ELR (cell line): ENCODE measurements around the gene EIF3J.
"Not testable (repeated sequence)": the region's sequence is repeated elsewhere in the genome, so short reads cannot be mapped to it uniquely, and the experiment has no call there.

Experiments
- DNase-seq: peaks from one replicate; pipeline ENCODE4 v3.0.0-alpha.2; 2015; ENCODE audit warnings: low read depth

The EIF3J gene, protein sequence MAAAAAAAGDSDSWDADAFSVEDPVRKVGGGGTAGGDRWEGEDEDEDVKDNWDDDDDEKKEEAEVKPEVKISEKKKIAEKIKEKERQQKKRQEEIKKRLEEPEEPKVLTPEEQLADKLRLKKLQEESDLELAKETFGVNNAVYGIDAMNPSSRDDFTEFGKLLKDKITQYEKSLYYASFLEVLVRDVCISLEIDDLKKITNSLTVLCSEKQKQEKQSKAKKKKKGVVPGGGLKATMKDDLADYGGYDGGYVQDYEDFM

DNA sequence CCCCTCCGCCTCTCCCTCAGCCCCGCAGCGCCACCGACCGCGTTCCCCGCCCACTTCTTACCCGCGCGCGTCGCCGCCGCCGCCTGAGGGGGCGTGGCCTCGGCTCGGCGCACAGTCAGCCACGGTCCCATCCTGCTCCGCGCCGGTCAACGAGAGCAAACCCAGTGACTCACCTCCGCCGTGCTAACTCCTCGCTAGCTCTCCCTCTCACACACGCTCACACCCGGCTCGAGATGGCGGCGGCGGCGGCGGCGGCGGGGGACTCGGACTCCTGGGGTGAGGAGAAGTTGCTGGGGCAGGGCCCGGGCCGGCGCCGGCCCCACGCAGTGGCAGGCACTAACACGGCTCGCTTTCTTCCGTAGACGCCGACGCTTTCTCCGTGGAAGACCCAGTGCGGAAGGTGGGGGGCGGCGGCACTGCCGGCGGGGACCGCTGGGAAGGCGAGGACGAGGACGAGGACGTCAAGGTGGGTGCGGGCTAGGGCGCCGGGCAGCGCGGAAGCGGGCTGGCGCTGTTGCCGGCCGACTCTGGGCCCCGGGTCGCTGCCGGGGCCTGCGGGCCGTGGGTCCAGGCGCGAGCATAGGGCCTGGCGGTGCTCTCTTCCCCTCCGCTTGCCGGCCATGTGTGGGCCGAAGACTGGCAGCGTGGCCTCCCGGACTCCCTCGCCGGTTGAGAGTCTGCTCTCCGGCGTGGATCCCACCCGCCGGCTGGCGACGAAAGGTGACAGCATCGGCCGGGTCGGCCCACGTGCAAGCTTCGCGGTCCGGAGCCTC, at the start of gene EIF3J:
Gene EIF3J, plus strand, starts transcription at position 186 of the 773 bp plus-strand sequence. Its CDS starts 48 bp downstream, at position 234.
- peak; percentile 97 for DNase-seq

DNA sequence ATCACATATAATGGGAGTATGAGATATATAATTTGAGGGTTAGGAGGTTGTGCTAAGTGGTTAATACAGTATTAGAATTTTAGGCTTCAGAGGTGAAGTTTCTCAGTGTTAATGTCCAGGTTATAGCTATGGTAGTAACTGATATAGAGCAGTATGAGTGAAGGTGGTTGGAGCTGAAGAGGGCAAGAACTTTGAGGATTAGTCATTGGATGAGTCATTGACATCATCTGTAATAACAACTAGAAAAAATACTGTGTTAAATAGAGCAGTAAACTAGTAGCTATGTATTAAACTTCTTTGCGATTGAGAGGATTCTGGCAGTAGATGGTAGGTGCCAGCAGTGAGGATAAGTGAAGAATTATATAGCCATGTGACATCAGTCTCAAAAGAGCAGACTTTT, 47.5 kb upstream of the EIF3J start:
- peak; percentile 90 for DNase-seq

DNA sequence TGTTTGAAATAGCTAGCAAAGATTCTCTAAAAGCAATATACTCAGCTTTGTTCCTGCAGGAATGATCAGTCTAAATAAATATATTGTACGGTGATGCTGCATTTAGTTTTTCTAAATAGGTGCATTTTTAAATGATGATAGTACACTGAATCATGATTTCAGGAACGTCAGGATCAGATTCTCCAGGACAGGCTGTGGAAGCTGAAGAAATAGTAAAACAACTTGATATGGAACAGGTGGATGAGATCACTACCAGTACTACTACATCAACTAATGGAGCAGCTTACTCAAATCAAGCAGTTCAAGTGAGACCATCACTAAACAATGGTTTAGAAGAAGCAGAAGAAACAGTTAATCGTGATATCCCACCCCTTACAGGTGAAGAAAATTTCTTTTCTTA, 46.3 kb upstream of the EIF3J start:
- peak; percentile 69 for DNase-seq

DNA sequence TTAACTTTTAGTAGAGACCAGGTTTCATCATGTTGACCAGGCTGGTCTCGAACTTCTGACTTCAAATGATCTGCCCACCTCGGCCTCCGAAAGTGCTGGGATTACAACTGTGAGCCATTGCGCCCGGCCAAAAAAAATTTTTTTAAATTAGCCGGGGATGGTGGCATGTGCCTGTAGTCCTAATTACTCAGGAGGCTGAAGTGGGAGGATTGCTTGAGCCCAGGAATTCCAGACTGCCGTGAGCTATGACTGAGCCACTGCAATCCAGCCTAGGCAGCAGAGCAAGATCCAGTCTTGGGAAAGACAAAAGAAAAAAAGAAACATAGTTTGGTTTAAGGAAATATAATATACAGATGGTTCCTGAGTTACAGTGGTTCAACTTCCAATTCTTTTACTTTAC, 44.9 kb upstream of the EIF3J start:
- DNase-seq = no peak

DNA sequence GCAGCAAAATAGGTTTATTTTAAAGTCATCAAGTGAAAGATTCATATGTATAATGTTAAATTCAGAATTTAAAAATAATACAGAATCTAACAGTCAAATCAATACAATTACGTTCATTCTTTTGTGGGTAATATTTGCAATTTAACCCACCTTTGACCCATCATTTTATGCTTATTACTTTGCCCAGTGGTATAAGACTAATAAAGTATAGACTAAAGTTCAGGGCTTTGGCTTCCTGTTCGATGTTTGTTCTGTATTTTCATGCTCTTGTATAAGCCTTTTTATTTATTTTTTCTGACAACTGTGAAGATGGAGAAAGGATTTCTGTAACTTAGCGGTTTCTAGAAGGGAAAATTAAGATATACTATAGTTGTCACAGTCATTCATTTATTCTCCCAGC, 44.3 kb upstream of the EIF3J start:
- no peak for DNase-seq

DNA sequence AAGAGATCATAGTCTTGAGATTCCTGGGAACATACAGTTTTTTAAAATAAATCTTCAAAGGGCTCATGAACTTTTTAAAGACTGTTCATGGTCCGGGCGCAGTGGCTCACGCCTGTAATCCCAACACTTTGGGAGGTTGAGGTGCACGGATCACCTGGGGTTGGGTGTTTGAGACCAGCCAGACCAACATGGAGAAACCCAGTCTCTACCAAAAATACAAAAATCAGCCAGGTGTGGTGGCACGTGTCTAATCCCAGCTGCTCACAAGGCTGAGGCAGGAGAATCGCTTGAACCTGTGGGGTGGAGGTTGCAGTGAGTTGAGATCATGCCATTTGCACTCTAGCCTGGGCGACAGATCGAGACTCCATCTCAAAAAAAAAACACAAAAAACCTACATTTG, 41.4 kb upstream of the EIF3J start:
- DNase-seq = no peak

DNA sequence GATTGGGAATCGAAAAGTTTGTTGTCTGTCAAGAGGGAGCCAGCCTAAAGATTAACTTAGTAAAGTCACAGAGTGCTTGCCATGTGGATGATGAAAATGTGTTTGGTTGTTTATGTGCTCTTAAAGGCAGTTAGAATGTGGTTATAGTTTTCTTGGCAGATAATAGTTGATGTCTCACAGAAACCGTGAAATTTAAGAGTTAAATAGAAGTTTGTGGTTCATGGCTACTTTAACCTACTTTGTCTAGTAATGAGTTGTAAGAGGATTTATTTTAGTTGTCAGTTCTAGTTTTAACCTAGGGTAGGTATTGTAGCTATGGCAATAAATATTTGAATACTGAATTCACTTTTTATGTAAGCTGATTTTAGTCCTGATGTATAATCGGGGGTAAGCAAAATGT, 36.4 kb upstream of the EIF3J start:
- DNase-seq = no peak

DNA sequence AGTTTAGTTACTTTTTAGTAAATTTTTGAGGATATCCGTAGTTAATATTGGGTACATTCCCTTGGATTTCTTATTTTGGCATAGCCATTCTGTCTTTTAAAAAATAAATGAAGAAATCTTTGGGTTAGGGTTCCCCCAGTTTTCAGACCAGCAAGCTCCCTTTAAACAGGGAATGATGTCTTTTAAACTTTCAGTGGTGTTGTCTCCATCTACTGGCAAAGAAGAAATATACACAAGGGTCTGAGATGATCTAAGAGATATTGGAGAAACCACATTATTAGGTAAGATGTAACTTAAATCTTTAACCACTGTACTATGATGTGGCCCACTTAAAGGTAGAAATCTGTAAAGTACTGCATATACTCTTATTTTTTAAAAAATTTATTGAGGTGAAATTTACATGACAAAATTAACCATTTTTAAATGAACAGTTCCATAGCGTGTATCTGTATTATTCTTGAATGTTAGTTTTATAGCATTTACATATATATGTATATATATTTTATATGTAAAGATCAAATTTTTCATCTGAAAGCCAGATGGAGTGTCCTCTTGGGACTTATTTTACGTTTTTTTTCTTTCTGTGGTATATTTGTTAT, 35.1 kb upstream of the EIF3J start:
- peak; percentile 63 for DNase-seq

DNA sequence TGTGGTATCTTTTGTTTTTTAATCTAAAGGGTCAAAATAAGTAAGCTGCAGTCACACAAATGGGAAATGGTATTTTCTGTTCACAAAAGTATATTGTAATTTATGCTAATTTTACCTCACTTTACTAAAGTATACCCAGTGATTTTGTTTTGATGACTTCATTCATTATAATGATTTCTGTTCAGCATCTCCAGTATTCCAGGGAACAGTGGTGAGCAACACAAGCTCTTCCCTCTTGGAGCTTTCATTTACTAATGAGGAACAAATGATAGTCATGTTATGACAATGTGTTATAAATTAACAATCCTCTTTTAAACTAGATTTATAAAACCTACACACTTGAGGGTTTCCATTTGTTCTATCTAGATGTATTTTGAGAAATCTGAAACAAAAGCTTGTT, 20.5 kb upstream of the EIF3J start:
- no peak for DNase-seq

DNA sequence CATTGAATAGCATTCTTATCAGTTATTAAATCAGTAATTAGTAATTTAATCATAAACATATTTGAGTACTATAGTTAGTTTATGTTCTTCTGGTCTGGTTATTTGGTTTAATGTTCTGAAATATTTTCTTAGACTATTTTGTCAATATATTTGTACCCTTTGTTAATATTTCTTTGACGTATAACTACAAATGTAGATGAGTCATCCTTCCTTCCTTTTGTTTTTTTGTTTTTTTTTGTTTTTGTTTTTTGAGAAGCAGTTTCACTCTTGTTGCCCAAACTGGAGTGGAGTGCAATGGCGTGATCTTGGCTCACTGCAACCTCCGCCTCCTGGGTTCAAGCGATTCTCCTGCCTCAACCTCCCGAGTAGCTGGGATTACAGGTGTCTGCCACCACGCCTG, 17.4 kb upstream of the EIF3J start:
- no peak for DNase-seq

DNA sequence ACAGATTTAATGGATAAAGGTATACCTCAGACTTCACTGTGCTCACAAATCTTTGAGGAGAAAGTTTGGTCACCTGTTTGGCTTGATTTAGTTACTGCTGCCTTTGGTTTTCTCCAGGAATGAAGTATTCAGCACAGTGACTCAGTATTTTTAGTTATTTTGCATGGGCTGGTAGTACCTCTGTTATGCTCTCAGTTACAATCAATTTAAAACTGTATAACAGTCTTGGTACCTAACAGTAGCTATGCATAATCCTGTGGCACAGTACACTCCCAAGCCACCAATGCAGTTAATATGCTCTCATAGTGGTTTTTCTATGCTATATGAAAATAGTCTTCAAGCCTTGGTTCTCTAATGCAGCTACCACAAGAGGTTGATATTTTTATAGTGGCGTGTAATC, 11.9 kb upstream of the EIF3J start:
- no peak for DNase-seq

DNA sequence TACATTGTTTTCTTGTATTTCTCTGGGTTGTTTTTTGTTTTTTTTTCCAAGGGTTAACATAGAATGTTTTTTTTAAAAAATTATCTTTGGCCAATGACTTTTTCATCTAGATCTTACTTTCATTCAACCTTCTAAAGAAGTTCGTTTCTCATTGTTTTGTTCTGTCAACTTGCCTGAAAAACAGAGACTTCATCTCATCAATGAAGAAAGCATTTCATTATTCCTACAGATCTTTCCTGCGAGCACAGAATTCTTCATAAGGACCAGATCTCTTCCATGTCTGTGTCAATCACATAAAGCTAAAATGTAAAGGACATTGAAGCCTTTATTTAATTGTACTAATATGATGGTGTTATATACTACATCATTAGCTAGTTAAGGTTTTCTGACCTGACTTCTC, 9.7 kb upstream of the EIF3J start:
- no peak for DNase-seq

DNA sequence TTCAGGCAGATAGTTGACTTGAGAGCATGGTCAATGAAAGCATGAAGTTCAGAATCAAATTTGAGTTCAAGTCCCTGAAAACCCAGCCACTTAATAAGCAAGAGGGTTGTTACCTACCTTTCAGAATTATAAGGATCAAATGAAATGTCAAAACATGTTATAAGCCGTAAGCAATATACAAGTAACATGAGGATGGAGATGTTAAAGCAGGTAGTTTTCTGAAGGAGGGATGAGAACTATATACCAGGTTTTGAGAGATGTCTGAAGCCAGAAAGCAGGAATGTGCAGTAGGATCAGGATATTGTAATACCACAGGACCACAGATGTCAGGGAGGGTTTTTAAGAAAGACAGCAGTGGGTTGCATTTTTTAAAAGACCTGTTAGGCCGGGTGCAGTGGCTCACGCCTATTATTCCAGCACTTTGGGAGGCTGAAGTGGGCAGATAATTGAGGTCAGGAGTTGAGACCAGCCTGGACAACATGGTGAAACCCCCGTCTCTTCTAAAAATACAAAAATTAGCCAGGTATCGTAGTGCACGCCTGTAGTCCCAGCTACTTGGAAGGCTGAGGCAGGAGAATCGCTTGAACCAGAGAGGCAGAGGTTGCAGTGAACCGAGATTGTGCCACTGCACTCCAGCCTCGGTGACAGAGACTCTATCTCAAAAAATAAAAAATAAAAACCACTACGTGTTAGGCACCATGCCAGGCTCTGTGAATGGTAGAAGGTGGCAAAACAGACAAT, 6.9 kb upstream of the EIF3J start:
- DNase-seq = no peak

DNA sequence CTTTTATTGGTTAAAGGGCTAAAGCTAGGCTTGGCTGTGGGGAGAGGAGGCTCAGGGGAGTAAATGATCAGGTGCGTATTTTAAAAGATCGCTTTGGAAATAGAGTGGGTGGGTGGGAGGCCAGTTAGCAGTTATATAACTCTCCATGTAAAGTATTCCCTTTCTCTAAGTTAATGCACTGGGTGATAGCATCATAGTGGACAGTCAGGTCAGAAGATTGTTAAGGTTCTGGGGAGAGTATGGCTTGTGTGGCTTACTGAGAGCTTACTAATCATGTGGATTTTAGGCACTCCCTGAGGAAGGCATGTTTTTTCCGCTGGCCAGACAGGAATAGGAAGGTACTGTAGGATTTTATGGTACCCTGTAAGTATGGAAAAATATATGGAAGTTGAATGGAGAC, 6.3 kb upstream of the EIF3J start:
- DNase-seq = peak; percentile 17

DNA sequence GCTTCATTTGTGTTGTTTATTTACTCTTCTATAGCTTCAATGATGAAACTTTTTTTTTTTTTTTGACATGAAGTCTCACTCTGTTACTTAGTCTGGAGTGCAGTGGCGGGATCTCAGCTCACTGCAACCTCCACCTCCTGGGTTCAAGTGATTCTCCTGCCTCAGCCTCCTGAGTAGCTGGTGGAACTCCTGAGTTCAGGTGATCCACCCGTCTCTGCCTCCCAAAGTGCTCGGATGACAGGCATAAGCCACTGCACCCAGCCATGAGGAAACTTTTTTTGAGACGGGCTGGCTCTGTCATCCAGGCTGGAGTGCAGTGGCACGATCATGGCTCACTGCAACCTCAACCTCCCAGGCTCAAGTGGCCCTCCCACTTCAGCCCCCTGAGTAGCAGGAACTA, 4.7 kb upstream of the EIF3J start:
- not testable (repeated sequence) for DNase-seq

DNA sequence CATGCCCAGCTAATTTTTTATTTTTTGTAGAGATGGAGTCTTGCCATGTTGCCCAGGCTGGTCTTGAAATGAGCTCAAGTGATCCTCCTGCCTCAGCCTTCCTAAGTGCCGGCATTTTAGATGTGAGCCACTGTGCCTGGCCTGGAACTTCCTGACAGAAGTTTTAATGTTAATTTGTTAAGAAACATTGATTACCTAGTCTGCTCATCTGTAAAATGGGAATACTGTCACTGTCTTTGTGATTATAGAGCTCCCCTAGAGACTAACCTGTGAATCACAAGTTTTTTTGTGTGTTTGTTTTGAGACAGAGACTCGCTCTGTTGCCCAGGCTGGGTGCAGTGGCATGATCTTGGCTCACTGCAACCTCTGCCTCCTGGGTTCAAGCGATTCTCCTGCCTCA, 4.3 kb upstream of the EIF3J start:
- DNase-seq = peak; percentile 25

DNA sequence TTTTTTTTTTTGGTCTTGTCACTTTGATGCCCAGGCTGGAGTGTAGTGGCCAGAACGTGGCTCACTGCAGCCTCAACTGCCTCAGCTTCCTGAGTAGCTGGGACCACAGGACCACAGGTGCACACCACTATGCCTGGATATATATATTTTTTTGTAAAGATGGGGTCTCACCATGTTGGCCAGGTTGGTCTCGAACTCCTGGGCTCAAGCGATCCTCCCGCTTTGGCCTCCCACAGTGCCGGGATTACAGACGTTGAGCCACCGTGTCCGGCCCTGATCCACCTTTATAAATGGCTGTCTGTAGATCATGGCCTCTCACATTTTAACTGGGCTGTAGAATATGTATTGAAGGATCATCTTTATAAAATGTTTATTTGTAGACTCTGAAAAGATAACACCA, 1.9 kb upstream of the EIF3J start:
- no peak for DNase-seq

DNA sequence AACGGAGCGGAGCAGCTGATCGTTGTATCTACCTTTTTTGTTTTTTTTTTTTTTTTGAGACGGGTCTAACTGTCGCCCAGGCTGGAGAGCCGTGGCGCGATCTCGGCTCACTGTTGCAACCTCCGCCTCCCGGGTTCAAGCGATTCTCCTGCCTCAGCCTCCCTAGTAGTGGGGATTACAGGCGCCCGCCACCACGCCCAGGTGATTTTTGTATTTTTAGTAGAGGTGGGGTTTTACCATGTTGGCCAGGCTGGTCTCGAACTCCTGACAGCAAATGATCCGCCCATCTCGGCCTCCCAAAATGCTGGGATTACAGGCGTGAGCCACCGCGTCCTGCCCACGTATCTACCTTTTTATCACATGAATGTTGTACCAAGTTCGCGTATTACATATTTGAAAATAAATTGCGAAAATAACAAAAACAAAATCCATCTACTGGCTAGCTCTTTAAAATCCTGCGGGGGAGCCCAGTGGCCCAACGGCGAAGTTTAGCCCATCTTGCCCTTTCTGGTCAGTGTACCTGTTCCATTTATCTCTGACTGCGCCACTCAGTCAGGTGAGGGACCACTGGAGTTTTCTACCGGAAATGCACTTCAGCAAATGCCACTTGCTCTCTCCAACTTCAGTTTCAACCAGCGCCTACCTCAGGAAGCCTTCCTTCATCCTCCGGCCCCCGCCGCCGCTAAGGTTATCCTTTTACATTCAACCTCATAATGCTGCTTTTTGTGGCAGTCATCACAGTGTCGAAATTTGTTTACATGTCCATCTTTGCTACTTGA, 1.2 kb upstream of the EIF3J start:
- peak; percentile 45 for DNase-seq

DNA sequence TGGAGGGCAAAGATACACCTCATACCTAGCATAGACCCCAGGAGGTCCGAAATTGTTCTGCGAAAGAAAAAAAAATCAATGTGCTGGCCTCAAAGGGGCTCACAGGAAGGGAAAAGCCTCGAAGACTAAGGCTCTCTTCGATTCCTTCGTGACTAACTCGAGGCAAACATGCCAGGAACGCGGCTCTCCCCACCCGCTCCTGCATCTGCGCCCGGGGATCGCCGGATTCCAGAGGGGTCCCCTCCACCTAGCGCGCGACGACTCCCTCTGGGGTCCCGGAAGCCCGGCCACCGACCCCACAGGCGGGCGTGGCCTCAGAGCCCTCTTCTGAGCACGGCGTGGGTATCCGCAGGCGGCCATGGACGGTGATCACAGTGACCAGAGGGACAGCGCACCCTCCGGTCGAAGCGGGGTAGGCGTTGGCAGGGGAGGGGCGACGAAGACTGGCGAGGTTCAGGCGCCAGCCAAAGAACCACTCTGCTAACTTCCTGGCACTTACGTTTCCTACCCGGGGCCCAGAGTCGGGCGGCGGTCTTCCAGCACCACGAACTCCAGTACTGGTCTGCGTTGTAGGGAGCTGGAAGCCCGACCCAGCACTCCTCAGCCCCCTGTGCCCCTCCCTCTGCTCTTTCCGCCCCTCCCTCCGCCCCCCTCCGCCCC, 515 bp upstream of the EIF3J start:
- DNase-seq = peak; percentile 88

DNA sequence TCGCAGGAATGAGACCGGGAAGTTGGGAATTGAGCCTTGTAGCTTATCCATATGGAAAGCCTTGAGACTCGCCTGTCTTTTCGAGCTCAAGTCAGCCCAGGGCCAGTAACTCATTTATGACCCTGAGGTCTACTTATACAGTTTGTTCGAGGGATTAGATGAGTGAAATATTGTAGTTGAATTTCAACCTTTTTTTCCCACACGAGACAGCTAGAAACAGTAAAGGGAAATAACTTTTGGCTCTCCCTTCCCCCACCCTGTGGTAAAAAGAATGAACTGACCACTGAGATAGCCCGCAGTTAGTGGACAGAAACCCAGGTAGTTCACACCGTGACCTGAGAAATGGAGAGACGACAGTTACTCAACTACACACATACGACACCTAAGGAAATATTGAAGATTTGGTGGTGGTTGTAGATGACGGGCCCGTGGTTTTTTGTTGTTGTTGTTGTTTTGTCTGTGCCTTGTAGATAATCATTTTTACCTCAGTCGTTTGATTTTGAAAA, 841 bp downstream of the EIF3J start:
- no peak for DNase-seq

DNA sequence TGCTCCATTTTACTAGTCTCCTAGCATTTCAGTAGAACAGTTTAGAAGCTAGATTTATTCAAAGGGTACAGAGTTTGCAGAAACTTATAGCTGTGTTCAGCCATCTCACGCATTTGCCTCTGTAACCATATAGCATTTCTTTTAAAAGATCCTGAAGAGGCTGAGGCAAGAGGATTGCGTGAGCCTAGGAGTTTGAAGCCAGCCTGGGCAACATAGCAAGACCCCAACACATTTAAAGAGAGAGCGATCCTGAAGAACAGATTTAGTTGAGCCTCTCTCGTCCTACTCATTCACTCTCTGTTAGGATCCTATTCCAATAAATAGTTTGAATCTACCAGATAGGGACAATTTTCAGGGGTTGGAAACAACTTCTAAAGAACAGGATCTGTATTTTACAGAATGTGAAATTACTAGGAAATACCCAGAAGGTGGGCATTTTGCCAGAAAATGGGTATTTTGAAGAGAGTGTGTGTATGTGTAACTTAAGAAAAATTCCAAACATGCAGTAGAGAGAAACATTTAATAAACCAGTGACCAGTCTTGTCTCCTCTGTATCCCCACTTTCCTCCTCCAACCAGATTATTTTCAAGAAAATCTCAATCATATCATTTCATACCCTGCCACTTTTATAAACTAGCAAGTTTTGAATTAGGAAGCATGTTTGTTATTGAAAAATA, 4.5 kb downstream of the EIF3J start:
- DNase-seq = peak; percentile 89
